ENCODE measurements around the gene AQP11.

GRCh38 chr11:77644887-77645286 is 55.1 kb downstream of the AQP11 start:
- TF ChIP-seq POLR2A (IDR thresholded peaks at IDR 0.05; ENCODE audit: extremely low read depth, insufficient read length) (no peak), MAX (IDR thresholded peaks at IDR 0.05; ENCODE audit: low read depth, low read length) (no peak)
